GM19324 (cell line): ENCODE data around the gene FSD1L.

Experiments used
- ATAC-seq: cut with Tn5 transposase; IDR thresholded peaks from one replicate; pipeline ENCODE4 v1.9.1; 2021; ENCODE audit warnings: mild to moderate bottlenecking, moderate library complexity; ENCODE audit not compliant: unreplicated experiment, low FRiP score

FSD1L gene

GRCh38 chr9:105432247-105432842, 15.5 kb upstream of the FSD1L start:
- ATAC-seq: no peak

- no peak for ATAC-seq
Measured at GRCh38 chr9:105435453-105435852, 12.4 kb upstream of the FSD1L start.

- no peak for ATAC-seq
Measured at GRCh38 chr9:105436783-105437182, 11.1 kb upstream of the FSD1L start.

GRCh38 chr9:105437704-105438103, 10.1 kb upstream of the FSD1L start:
- no peak for ATAC-seq

DNA sequence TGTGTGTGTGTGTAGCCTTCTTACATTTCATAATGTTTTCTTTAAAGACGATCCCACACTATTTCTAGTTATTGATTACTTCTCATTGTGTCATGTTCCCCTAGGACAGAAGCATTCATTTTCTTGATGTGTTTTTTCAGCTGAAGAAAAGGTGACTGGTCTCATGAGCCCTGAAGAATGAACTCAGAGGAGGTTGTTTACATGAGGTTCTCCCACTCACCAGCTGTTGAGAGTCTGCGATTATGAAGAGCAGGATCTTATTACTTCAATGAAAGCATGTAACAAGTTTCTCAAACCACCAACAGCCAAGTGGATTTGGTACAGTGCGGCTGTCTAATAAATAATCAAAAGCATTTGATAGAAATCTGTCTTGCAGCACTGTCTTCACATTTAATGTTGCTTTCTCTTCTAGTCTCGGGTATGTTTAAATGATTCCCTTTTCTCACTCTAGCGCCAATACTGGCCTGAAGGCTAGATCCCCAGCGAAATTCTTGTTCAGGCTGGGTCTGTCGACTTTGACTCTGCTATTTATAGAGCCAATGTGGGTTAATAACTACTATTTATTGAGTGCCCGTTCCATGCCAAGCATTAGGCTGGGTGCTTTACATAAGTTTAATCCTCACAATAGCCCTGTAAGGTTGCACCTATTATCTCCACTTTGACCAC, 9.6 kb upstream of the FSD1L start:
- no peak for ATAC-seq

- ATAC-seq: no peak
Measured at GRCh38 chr9:105439428-105439827, 8.4 kb upstream of the FSD1L start.

- ATAC-seq: no peak
Measured at GRCh38 chr9:105441616-105442160, 6.1 kb upstream of the FSD1L start.

GRCh38 chr9:105443121-105443520, 4.7 kb upstream of the FSD1L start:
- no peak for ATAC-seq

DNA sequence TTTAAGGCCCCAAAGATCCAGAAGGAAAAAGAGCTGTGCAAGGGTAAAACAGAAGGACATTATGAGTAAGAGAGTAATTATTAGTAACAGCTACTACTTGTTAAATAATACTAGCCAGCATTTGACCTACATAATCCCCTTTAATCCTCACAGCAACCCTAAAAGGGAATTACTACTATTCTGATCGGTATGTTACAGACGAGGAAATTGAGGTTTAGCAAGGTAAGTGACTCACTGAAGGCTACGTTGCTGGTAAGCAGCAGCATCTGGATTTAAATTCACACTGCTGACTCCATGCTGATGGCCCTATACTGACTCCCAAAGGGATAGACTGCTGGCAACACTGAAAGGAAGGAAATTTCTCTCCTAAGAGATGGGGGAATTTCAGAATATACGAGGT, 3.7 kb upstream of the FSD1L start:
- ATAC-seq: no peak

DNA sequence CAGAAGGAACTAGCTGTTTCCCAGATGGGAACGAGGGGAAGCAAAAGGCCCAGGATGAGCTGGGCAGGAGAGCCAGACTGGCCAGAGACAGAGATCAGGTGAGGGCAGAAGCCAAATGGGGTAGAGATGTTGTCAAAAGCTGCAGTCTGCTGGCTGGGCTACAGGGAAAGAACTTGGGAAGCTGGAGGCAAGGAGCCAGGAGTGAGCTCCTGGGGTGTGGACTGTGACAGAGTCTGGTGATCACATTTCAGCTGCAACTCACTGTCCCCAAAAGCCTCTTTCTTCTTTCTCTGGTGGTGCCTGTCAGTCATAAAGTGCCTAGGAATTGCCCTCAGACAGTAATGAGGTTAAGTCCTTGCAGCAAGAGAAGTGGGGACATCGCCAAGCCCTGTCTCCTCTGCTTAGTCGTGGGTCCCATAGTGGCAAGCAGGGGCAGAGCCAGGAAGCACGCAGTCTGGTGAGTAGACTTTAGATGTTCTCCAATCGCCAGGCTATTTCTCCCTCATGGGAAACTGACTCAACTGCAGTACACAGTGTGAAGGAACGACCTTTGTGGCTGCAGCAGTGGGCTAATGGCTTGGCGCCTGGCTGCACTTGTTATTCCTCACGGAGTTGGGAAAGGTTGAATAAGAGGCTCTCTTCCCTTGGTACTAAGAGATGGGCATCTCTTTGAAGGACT, 2.5 kb upstream of the FSD1L start:
- no peak for ATAC-seq

GRCh38 chr9:105447386-105447813, 434 bp upstream of the FSD1L start:
- ATAC-seq: no peak

GRCh38 chr9:105449081-105449480, 1.2 kb downstream of the FSD1L start:
- ATAC-seq: no peak

GRCh38 chr9:105452185-105452584, 4.4 kb downstream of the FSD1L start:
- no peak for ATAC-seq

- ATAC-seq: no peak
Measured at GRCh38 chr9:105455836-105456475, 8.1 kb downstream of the FSD1L start.

- no peak for ATAC-seq
Measured at GRCh38 chr9:105457560-105458294, 9.9 kb downstream of the FSD1L start.

GRCh38 chr9:105458404-105458803, 10.6 kb downstream of the FSD1L start:
- no peak for ATAC-seq

GRCh38 chr9:105459336-105459735, 11.5 kb downstream of the FSD1L start:
- no peak for ATAC-seq

GRCh38 chr9:105466898-105467455, 19.1 kb downstream of the FSD1L start:
- no peak for ATAC-seq

DNA sequence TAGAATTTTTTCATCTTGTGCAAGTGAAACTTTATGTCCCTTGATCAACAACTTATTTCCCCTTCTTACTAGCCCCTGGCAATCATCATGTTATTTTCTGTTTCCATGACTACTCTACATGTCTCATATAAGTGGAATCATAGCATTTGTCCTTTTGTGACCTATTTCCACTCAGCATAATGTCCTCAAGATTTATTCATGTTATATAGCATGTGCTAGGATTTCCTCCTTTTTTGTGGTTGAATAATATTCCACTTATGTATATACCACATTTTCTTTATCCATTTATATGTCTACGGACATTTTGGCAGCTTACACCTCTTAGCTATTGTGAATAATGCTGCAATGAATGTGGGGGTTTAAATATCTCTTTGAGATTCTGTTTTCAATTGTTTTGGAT, 21.0 kb downstream of the FSD1L start:
- ATAC-seq: no peak

GRCh38 chr9:105473221-105473620, 25.4 kb downstream of the FSD1L start:
- no peak for ATAC-seq
